GM21360 (cell line): ENCODE measurements around the gene GAS2.

Experiments used
- ATAC-seq: cut with Tn5 transposase; IDR thresholded peaks from one replicate; pipeline ENCODE4 v1.9.1; 2021; ENCODE audit warnings: mild to moderate bottlenecking, moderate library complexity; ENCODE audit not compliant: unreplicated experiment

Gene GAS2

DNA sequence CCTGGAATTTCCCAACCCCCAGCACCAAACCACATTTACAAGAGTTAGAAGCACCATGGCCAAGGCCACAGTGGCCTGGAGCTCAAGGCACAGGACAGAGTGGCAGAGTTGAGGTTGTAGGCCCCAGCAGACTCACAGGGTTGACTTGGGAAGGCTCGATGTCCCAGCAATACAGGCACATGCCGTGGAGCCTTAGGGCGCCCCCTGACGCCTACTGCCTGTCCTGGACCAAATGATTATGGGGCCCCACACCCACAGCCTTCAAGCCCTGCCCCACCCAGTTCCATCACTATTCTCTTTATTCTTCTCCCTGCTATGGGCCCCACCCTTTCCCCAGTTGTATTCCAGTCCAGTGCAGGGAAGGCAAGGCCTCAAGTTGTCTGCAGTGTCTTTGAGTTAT, 193.8 kb downstream of the GAS2 start, which contains the start of gene CCDC179:
CCDC179 (minus strand) TSS at position 234 of the 400 bp plus-strand sequence; CDS start at position 181, 53 bp downstream.
- no peak for ATAC-seq
